ENCODE data around the gene DYNC1I2. TPM values are rescaled to one million over a fixed set of nuclear protein-coding genes. Genes with fewer than 3 reads are reported as not detected.

Gene DYNC1I2
- total and polyA plus RNA-seq, 7 donors: 69.8 to 133 (median 103) TPM

DNA sequence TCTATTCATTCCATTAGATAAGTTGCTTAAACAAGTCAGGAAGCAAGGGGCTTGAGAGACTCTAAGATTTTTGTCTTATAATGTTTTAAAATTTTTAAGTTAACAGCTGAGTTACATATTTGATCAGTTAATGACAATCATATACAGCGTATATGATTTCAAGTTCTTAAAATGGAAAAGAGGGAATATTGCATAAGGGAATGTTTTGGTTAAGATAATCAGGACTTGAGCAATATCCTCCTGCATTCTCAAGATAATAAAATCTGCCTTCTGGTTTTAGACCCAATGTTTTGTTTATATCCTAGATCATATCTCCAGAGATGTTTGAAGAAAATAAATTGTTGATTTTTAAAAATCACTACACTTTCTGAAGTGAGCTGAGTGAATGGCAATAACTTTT, 13.4 kb upstream of the DYNC1I2 start:
- 84 to 88% methylated on average over 1 of the region's 1 CpG for WGBS, 2 donors
- Histone ChIP-seq H3K9me3 (no peaks in the 10 kb centered on the region), H3K27ac (no peak overlapping the region), H3K4me3 (no peak overlapping the region), H3K27me3 (no peaks in the 10 kb centered on the region), H3K36me3 (no peaks in the 10 kb centered on the region), H3K4me1 (peaks cover 0 to 7% (median 0%) of the 10 kb centered on the region in 4 donors)
- no peak for DNase-seq
- intact Hi-C loops (cut with DNase I): no loop called here
- no peak for TF ChIP-seq POLR2A (IDR thresholded peaks at IDR 0.05)

DNA sequence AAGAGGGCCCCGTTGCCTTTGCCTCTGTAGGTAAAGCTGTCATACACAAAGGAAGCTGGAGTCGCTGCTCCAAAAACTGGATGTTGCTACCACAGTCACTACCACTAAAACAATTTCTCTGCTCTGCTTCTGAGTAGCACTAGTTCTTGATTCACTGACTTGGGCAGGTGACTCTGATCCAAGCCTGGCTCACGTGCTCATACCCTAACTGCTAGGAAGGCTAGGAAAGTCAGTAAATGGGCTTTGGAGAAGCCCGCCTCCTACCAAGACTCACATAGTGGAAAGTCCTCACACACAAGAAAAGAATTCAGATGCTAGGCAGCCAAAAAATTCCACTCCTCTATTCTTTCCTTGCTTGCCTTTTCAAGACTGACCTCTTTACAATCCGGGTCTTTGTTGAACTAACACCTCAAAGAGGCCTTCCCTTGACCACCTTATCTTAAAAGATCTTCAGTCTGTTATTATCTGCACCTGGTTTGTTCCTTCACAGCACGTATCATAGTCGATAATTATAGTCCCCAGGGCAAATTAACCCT, 11.4 kb upstream of the DYNC1I2 start:
- Histone ChIP-seq H3K36me3 (no peaks in the 10 kb centered on the region), H3K27ac (no peak overlapping the region), H3K4me3 (no peak overlapping the region), H3K9me3 (no peaks in the 10 kb centered on the region), H3K4me1 (peaks cover 0 to 3% (median 0%) of the 10 kb centered on the region in 4 donors), H3K27me3 (no peaks in the 10 kb centered on the region)
- TF ChIP-seq POLR2AphosphoS5 (IDR thresholded peaks at IDR 0.05) (no peak), EP300 (IDR thresholded peaks at IDR 0.05) (no peak), POLR2A (IDR thresholded peaks at IDR 0.05) (no peak)
- TF ChIP-seq, protein P1, sequence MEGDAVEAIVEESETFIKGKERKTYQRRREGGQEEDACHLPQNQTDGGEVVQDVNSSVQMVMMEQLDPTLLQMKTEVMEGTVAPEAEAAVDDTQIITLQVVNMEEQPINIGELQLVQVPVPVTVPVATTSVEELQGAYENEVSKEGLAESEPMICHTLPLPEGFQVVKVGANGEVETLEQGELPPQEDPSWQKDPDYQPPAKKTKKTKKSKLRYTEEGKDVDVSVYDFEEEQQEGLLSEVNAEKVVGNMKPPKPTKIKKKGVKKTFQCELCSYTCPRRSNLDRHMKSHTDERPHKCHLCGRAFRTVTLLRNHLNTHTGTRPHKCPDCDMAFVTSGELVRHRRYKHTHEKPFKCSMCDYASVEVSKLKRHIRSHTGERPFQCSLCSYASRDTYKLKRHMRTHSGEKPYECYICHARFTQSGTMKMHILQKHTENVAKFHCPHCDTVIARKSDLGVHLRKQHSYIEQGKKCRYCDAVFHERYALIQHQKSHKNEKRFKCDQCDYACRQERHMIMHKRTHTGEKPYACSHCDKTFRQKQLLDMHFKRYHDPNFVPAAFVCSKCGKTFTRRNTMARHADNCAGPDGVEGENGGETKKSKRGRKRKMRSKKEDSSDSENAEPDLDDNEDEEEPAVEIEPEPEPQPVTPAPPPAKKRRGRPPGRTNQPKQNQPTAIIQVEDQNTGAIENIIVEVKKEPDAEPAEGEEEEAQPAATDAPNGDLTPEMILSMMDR (IDR thresholded peaks at IDR 0.05): no peak
- WGBS, 2 donors: 82 to 85% methylated on average over 7 of the region's 7 CpGs
- no peak for DNase-seq
- intact Hi-C loops (cut with DNase I): no loop called here

DNA sequence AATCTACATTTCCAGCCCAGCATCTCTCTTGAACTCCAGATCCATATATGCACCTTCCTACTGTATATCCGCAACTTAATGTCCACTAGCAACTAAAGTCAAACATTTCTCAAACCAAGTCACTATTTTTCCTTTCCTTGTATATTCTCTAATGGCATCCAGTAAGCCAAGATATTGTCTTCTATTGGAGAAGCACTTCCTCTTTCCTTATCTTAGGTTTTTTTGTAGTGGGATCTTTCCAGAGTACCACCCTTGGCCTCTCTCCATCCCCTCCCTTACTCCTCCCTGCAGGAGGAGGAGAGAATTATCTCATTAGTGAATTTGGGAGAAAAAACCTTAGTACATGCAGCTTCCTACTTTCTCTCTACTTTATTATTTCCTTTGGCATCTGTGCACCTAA, 8.7 kb upstream of the DYNC1I2 start:
- H3K36me3 ChIP-seq: no peaks in the 10 kb centered on the region
- H3K27ac ChIP-seq: no peak overlapping the region
- intact Hi-C loops (cut with DNase I): no loop called here
- TF ChIP-seq POLR2AphosphoS5 (IDR thresholded peaks at IDR 0.05) (no peak), POLR2A (IDR thresholded peaks at IDR 0.05) (no peak), EP300 (IDR thresholded peaks at IDR 0.05) (no peak)
- TF ChIP-seq, protein P1 (IDR thresholded peaks at IDR 0.05): no peak
- no peaks in the 10 kb centered on the region for H3K4me1 ChIP-seq
- 46 to 98% methylated on average over 1 of the region's 1 CpG for WGBS, 2 donors
- no peaks in the 10 kb centered on the region for H3K27me3 ChIP-seq
- no peak for DNase-seq
- no peaks in the 10 kb centered on the region for H3K9me3 ChIP-seq
- H3K4me3 ChIP-seq: no peak overlapping the region

DNA sequence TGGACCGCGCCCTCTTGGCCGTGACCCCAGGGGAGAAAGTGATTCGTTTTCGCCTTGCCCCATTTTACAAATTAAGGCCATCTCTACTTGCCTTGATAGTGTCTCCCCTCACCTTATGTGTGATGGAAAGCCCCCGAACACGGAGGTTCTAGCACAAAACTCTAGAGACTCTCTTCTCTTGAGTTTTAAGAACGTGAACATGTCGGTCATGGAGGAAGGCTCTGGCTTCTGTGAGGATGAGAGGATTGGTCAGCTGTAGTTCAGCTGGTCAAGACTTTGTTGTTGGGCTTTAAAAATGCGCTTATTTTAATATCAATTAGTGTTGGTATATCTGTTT, 828 bp downstream of the DYNC1I2 start:
- Histone ChIP-seq H3K36me3 (peaks cover 0 to 30% (median 3%) of the 10 kb centered on the region in 4 donors), H3K9me3 (no peaks in the 10 kb centered on the region), H3K4me3 (peak overlapping the region; percentile 55 to 91 (median 75)), H3K27ac (peak overlapping the region; percentile 81 to 88 (median 85)), H3K27me3 (no peaks in the 10 kb centered on the region), H3K4me1 (peaks cover 0 to 19% (median 16%) of the 10 kb centered on the region in 4 donors)
- intact Hi-C loops (cut with DNase I): loop anchor here (5.0 to 10.0 kb wide), 5 partner anchors 113 to 763 kb away; partner anchors contain the start of genes DCAF17, DLX2, GORASP2 and METTL8
- no peak for DNase-seq
- WGBS, 2 donors: 0 to 1% methylated on average over 10 of the region's 10 CpGs
- TF ChIP-seq POLR2AphosphoS5 (IDR thresholded peaks at IDR 0.05) (no peak), POLR2A (IDR thresholded peaks at IDR 0.05) (no peak), EP300 (IDR thresholded peaks at IDR 0.05) (no peak)
- TF ChIP-seq, protein P1 (IDR thresholded peaks at IDR 0.05): no peak

DNA sequence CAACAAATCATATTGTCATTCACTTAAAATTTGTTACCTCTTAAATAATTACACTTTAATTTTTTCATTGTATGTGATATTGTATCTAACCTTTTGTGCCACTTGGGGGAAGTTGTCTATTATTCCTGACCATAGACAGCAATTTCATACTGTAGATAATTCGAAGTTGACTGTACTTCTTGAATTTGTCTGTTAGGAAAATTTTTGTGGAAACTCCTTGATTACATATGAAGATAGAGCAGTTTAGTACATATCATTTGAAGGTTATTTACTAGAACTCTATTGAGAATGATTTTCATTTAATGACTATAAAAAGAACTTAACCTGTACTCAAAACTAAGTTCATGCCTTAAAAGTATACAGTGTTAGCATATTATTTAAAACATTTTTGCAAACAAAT, 5.1 kb downstream of the DYNC1I2 start:
- H3K36me3 ChIP-seq: peaks cover 0 to 69% (median 3%) of the 10 kb centered on the region in 4 donors
- no peak for TF ChIP-seq EP300 (IDR thresholded peaks at IDR 0.05)
- TF ChIP-seq, protein P1 (IDR thresholded peaks at IDR 0.05): no peak
- no peak for TF ChIP-seq POLR2AphosphoS5 (IDR thresholded peaks at IDR 0.05)
- TF ChIP-seq POLR2A (IDR thresholded peaks at IDR 0.05): no peak
- no peak for DNase-seq

More for the DNA sequence above, 5.1 kb downstream of the DYNC1I2 start:
- Histone ChIP-seq H3K27ac (no peak overlapping the region), H3K9me3 (no peaks in the 10 kb centered on the region), H3K27me3 (no peaks in the 10 kb centered on the region), H3K4me3 (no peak overlapping the region), H3K4me1 (peaks cover 0 to 19% (median 16%) of the 10 kb centered on the region in 4 donors)
- intact Hi-C loops (cut with DNase I): no loop called here
- 74 to 86% methylated on average over 1 of the region's 1 CpG for WGBS, 2 donors

All from sigmoid colon (tissue), 7 donors.